ENCODE results near the gene TEAD1. TPM values are rescaled to one million over a fixed set of nuclear protein-coding genes. Genes with fewer than 3 reads are reported as not detected.
A peak's percentile ranks its signal among the peaks of the same experiment; 100 is the strongest.

The TEAD1 gene
- polyA plus RNA-seq, 2 of the 4 experiments (the other 2 are of a cell fraction): 111 to 112 TPM

- Histone ChIP-seq H3K4me2 (peak overlapping the region; percentile 49), H3K4me3 (no peak overlapping the region), H3K4me1 (peaks cover 69% of the 10 kb centered on the region), H3K9me3 (no peaks in the 10 kb centered on the region), H3K27ac (peak overlapping the region; percentile 10 to 73; a peak in 3 of 6 replicates)
- 64% methylated on average over 9 of the region's 9 CpGs for WGBS (ENCODE audit: missing lambda C conversion rate)
- FAIRE-seq (no peak), DNase-seq (ENCODE audit: low read depth in 1 of 2, low spot score in 1 of 2) (no peak), ATAC-seq (peak in 1 of 2 experiments; percentile 9; a peak in 1 of 6 replicates)
- TF ChIP-seq, protein P1, sequence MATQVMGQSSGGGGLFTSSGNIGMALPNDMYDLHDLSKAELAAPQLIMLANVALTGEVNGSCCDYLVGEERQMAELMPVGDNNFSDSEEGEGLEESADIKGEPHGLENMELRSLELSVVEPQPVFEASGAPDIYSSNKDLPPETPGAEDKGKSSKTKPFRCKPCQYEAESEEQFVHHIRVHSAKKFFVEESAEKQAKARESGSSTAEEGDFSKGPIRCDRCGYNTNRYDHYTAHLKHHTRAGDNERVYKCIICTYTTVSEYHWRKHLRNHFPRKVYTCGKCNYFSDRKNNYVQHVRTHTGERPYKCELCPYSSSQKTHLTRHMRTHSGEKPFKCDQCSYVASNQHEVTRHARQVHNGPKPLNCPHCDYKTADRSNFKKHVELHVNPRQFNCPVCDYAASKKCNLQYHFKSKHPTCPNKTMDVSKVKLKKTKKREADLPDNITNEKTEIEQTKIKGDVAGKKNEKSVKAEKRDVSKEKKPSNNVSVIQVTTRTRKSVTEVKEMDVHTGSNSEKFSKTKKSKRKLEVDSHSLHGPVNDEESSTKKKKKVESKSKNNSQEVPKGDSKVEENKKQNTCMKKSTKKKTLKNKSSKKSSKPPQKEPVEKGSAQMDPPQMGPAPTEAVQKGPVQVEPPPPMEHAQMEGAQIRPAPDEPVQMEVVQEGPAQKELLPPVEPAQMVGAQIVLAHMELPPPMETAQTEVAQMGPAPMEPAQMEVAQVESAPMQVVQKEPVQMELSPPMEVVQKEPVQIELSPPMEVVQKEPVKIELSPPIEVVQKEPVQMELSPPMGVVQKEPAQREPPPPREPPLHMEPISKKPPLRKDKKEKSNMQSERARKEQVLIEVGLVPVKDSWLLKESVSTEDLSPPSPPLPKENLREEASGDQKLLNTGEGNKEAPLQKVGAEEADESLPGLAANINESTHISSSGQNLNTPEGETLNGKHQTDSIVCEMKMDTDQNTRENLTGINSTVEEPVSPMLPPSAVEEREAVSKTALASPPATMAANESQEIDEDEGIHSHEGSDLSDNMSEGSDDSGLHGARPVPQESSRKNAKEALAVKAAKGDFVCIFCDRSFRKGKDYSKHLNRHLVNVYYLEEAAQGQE (IDR thresholded peaks at IDR 0.05): no peak
- TF ChIP-seq JUNB (IDR thresholded peaks at IDR 0.05): no peak
- TF ChIP-seq, protein P2, sequence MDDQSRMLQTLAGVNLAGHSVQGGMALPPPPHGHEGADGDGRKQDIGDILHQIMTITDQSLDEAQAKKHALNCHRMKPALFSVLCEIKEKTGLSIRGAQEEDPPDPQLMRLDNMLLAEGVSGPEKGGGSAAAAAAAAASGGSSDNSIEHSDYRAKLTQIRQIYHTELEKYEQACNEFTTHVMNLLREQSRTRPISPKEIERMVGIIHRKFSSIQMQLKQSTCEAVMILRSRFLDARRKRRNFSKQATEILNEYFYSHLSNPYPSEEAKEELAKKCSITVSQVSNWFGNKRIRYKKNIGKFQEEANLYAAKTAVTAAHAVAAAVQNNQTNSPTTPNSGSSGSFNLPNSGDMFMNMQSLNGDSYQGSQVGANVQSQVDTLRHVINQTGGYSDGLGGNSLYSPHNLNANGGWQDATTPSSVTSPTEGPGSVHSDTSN (IDR thresholded peaks at IDR 0.05): no peak
- TF ChIP-seq, protein P3, sequence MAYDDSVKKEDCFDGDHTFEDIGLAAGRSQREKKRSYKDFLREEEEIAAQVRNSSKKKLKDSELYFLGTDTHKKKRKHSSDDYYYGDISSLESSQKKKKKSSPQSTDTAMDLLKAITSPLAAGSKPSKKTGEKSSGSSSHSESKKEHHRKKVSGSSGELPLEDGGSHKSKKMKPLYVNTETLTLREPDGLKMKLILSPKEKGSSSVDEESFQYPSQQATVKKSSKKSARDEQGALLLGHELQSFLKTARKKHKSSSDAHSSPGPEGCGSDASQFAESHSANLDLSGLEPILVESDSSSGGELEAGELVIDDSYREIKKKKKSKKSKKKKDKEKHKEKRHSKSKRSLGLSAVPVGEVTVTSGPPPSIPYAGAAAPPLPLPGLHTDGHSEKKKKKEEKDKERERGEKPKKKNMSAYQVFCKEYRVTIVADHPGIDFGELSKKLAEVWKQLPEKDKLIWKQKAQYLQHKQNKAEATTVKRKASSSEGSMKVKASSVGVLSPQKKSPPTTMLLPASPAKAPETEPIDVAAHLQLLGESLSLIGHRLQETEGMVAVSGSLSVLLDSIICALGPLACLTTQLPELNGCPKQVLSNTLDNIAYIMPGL (CRISPR knock-in tag; IDR thresholded peaks at IDR 0.05; ENCODE audit: borderline replicate concordance): no peak
- TF ChIP-seq GATA3 (IDR thresholded peaks at IDR 0.05; ENCODE audit: borderline replicate concordance): no peak
- no peak for TF ChIP-seq PHF8 (IDR thresholded peaks at IDR 0.05; ENCODE audit: borderline replicate concordance, low read depth)
- no peak for TF ChIP-seq TP53 (CRISPR knock-in tag; IDR thresholded peaks at IDR 0.05)
- no peak for TF ChIP-seq NFE2L2 (conservative IDR thresholded peaks at IDR 0.05; ENCODE audit: low read length)
- no peak for TF ChIP-seq RFX5 (IDR thresholded peaks at IDR 0.05)
- ChIA-PET CTCF (interaction anchor here (0.6 to 1.3 kb wide), 5 partner anchors 9 to 502 kb away, joined by 3 to 4 read pairs (median 3); no protein-coding TSS in a partner anchor), POLR2A (interaction anchor here (0.7 kb wide), 1 partner anchor 95 kb away, joined by 4 read pairs; no protein-coding TSS in a partner anchor)
Observed at GRCh38 chr11:12787847-12788246, 113.6 kb downstream of the TEAD1 start.

GRCh38 chr11:12789054-12789453 is 114.8 kb downstream of the TEAD1 start:
- DNase-seq (ENCODE audit: low read depth in 1 of 2, low spot score in 1 of 2) (no peak), ATAC-seq (no peak), FAIRE-seq (no peak)
- H3K4me3 ChIP-seq: no peak overlapping the region
- H3K4me1 ChIP-seq: peaks cover 70% of the 10 kb centered on the region
- peak overlapping the region in 1 of 2 experiments; percentile 73; a peak in 3 of 6 replicates for H3K27ac ChIP-seq
- TF ChIP-seq ZNF302 (CRISPR knock-in tag; IDR thresholded peaks at IDR 0.05) (no peak), ZSCAN20 (CRISPR knock-in tag; IDR thresholded peaks at IDR 0.05) (no peak), MAZ (IDR thresholded peaks at IDR 0.05; ENCODE audit: borderline replicate concordance, low read depth, low read length) (no peak)
- 73% methylated on average over 1 of the region's 1 CpG for WGBS (ENCODE audit: missing lambda C conversion rate)
- H3K4me2 ChIP-seq: no peak overlapping the region
- CTCF ChIA-PET: interaction anchor here (1.2 to 1.3 kb wide), 3 partner anchors 19 to 62 kb away, joined by 3 to 4 read pairs (median 3); no protein-coding TSS in a partner anchor
- no peaks in the 10 kb centered on the region for H3K9me3 ChIP-seq
- POLR2A ChIA-PET: interaction anchor here (0.6 kb wide), 1 partner anchor 26 kb away, joined by 3 read pairs; no protein-coding TSS in a partner anchor

DNA sequence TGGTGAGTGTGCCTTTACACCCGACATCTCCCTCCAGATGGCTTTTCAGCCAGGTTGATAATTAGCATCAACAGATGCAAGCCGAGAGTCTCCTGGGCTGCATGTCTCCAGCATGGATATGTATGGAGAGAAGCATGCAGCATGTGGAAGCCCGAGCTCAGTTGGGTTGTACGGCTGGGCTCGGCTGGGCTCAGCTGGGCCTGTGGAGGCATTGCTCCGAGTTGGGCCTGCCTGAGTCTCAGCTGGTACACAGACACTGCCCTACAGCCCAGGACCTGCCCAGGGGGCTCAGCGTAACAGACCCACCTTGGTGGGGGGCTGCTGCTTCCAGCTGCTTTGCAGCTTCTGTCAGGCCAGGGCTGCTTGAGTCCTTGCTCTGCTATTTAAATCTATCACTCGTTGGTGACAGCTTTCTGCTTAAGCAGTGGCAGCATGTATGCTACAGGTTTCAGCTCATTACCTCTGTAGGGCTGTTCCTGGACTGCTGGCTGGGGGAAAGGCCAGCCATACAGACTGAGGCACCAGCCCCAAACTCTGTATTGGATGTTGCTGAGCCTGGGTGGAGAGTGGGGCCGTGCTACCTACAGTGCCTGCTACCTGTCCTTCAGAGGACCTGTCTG is 115.5 kb downstream of the TEAD1 start:
- Histone ChIP-seq H3K4me3 (no peak overlapping the region), H3K4me2 (no peak overlapping the region), H3K9me3 (no peaks in the 10 kb centered on the region), H3K27ac (peak overlapping the region in 1 of 2 experiments; percentile 47; a peak in 3 of 6 replicates), H3K4me1 (peaks cover 66% of the 10 kb centered on the region)
- FAIRE-seq (no peak), ATAC-seq (peak in 1 of 2 experiments; percentile 7; a peak in 1 of 6 replicates), DNase-seq (ENCODE audit: low read depth in 1 of 2, low spot score in 1 of 2) (no peak)
- WGBS (ENCODE audit: missing lambda C conversion rate): 90% methylated on average over 6 of the region's 9 CpGs
- CTCF ChIA-PET: interaction anchor here (0.9 to 1.3 kb wide), 4 partner anchors 24 to 191 kb away, joined by 3 read pairs; no protein-coding TSS in a partner anchor
- POLR2A ChIA-PET: interaction anchor here (0.5 kb wide), 1 partner anchor 67 kb away, joined by 4 read pairs; no protein-coding TSS in a partner anchor
- no peak for TF ChIP-seq PHF8 (IDR thresholded peaks at IDR 0.05; ENCODE audit: borderline replicate concordance, low read depth)
- no peak for TF ChIP-seq HOXA7 (CRISPR knock-in tag; IDR thresholded peaks at IDR 0.05)
- TF ChIP-seq, protein P2 (IDR thresholded peaks at IDR 0.05): no peak
- TF ChIP-seq NPAS2 (CRISPR knock-in tag; IDR thresholded peaks at IDR 0.05; ENCODE audit: borderline replicate concordance): no peak
- TF ChIP-seq, protein P4, sequence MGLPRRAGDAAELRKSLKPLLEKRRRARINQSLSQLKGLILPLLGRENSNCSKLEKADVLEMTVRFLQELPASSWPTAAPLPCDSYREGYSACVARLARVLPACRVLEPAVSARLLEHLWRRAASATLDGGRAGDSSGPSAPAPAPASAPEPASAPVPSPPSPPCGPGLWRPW (IDR thresholded peaks at IDR 0.05): no peak
- no peak for TF ChIP-seq EHMT2 (IDR thresholded peaks at IDR 0.05; ENCODE audit: low read depth)
- TF ChIP-seq, protein P3 (CRISPR knock-in tag; IDR thresholded peaks at IDR 0.05; ENCODE audit: borderline replicate concordance): no peak

Measured in A549 (cell line).